GM20000 (cell line): ENCODE measurements around the gene C9orf78.

ENCODE experiments used
- DNase-seq: peaks from one replicate; pipeline ENCODE4 v3.0.0; 2012; ENCODE audit warnings: low spot score
- TF ChIP-seq, protein P1 (sequence below): IDR thresholded peaks from 2 replicates; pipeline ENCODE4 v1.5.1; 2012; ENCODE audit warnings: mild to moderate bottlenecking, control low read depth; ENCODE audit errors: extremely low read depth, missing control alignments

Gene C9orf78

GRCh38 chr9:129845373-129845772, 10.3 kb upstream of the C9orf78 start:
- TF ChIP-seq, protein P1, sequence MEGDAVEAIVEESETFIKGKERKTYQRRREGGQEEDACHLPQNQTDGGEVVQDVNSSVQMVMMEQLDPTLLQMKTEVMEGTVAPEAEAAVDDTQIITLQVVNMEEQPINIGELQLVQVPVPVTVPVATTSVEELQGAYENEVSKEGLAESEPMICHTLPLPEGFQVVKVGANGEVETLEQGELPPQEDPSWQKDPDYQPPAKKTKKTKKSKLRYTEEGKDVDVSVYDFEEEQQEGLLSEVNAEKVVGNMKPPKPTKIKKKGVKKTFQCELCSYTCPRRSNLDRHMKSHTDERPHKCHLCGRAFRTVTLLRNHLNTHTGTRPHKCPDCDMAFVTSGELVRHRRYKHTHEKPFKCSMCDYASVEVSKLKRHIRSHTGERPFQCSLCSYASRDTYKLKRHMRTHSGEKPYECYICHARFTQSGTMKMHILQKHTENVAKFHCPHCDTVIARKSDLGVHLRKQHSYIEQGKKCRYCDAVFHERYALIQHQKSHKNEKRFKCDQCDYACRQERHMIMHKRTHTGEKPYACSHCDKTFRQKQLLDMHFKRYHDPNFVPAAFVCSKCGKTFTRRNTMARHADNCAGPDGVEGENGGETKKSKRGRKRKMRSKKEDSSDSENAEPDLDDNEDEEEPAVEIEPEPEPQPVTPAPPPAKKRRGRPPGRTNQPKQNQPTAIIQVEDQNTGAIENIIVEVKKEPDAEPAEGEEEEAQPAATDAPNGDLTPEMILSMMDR, result no peak
- DNase-seq, result no peak

DNA sequence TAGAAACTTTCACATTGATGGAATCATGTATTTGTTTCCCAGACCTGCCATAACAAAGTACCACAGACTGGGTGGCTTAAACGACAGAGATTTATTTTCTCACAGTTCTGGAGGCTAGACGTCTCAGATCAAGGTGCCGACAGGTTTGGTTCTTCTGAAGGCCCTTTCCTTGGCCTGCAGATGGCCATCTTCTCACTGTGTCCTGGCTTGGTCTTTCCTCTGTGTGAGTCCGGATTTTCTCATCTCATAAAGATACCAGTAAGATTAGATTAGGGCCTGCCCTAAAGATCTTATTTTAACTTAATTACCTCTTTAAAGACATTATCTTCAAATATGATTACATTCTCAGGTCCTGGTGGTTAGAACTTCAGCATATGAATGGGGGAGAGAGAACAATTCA, 6.0 kb upstream of the C9orf78 start:
- DNase-seq, result no peak
- TF ChIP-seq, protein P1, result no peak

- TF ChIP-seq, protein P1, result no peak
- no peak for DNase-seq
Observed at GRCh38 chr9:129840034-129840433, 5.0 kb upstream of the C9orf78 start.

DNA sequence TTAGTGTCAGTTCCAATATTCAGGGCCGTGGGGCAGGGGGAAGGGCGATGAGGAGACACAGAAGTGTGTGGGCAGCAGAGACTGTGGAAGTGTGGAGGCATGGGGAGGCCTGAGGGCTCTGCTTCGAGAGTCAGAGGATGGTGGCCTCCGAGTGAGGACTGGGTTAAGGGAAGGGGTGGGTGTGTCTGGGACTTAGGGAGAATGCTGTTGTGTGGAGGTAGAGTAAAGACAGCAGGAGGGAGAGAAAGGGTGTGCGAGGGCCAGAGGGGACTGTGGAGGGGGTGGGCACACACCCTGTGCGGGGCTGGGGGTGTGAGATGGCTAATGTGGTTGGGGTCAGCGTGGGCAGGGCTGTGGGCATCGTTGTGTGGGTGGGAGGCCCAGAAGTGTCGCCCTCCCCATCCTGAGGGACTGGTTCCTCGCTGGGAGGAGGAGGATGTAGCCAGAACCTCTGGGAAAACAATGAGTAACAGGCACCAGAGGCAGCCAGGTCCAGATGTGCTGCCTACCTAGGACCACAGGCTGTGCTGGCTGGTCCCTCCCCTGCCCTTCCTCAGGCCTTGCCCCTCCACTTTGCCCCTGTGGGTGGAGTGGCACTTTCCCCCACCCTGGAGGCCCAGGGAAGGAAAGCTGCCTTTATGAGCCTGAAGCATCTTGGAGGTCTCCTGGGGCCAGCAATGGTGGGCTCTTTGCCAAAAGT, 4.4 kb upstream of the C9orf78 start:
- no peak for DNase-seq

GRCh38 chr9:129838707-129839259, 3.7 kb upstream of the C9orf78 start:
- TF ChIP-seq, protein P1, result no peak
- DNase-seq, result no peak

More for the DNA sequence above, 4.4 kb upstream of the C9orf78 start:
- TF ChIP-seq, protein P1, result no peak

DNA sequence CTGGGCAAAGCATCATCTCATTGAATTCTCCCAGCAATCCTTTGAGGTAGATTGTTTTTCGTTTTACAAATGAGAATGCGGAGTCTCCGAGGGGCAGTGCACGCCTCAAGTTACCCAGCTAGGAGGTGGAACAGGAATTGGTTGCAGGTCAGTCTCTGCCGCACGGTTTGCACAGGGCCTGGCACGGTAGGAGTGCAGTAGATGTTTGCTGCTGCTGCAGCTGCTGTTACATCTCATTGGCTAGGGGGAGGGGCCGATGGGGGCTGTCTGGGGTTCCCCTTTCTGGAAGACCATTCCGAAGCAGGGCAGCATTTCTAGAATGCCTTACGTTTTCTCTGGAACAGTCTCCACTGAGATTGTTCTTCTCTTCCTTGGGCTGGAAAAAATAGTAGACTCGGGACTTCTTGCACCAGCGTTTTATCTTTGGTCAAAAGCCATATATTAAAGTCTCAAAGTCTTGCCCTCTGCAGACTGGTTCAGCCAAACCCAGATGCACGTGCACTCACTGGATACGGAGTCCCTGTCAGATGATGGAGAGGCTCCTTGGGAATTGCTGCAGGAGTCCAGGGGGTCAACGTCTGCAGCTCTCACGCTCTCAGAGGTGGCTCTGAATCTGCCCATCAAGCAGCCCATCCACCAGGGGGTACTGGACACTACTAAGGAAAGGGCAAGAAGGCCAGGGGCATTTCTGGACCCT, 1.4 kb upstream of the C9orf78 start:
- TF ChIP-seq, protein P1, result no peak
- peak; percentile 36 for DNase-seq

- no peak for DNase-seq
- TF ChIP-seq, protein P1, result no peak
Observed at GRCh38 chr9:129835860-129836223, 767 bp upstream of the C9orf78 start.
